HCT116 (cell line): ENCODE data around the gene FSD1L.

Source experiments
- EZH2 ChIP-seq: fragments of 200-600 bp; sonication (generic); IDR thresholded peaks from 2 replicates; pipeline ENCODE4 v1.6.1; 2017; ENCODE audit warnings: antibody characterized with exemption, mixed run types
- POLR2A ChIP-seq: IDR thresholded peaks from 2 replicates; pipeline ENCODE4 v1.7.0; 2011; ENCODE audit warnings: borderline replicate concordance; ENCODE audit not compliant: insufficient read depth, insufficient read length; ENCODE audit errors: extremely low read depth
- POLR2AphosphoS5 ChIP-seq: IDR thresholded peaks from 2 replicates; pipeline ENCODE4 v1.6.1; 2011; ENCODE audit warnings: mild to moderate bottlenecking, low read depth, low read length, moderate library complexity
- YY1 ChIP-seq: IDR thresholded peaks from 2 replicates; pipeline ENCODE4 v1.6.1; 2011; ENCODE audit warnings: low read length, low read depth, moderate library complexity, mild to moderate bottlenecking; ENCODE audit not compliant: insufficient replicate concordance; ENCODE audit errors: extremely low read depth
- TF ChIP-seq, protein P1 (sequence below), 3 experiments: fragments of 200-600 bp in 1 of 3; sonication (generic) in 1 of 3; IDR thresholded peaks in 2 of 3; conservative IDR thresholded peaks in 1 of 3; 2 replicates each; pipeline ENCODE4 v1.5.1; 2012 to 2017; ENCODE audit warnings: low read depth in 2 of 3, low read length in 2 of 3, antibody characterized with exemption in 1 of 3, borderline replicate concordance in 1 of 3, control low read depth in 1 of 3, mild to moderate bottlenecking in 1 of 3, mixed read lengths in 1 of 3, mixed run types in 1 of 3, moderate library complexity in 1 of 3; ENCODE audit not compliant: insufficient read depth in 1 of 3
- TF ChIP-seq, protein P2 (sequence below): IDR thresholded peaks from 2 replicates; pipeline ENCODE4 v1.6.1; 2012
- TF ChIP-seq, protein P3 (sequence below): IDR thresholded peaks from 2 replicates; pipeline ENCODE4 v1.6.1; 2011; ENCODE audit warnings: mild to moderate bottlenecking, low read length, moderate library complexity; ENCODE audit not compliant: insufficient replicate concordance; ENCODE audit errors: extremely low read depth
- TF ChIP-seq, protein P4 (sequence below): IDR thresholded peaks from 2 replicates; pipeline ENCODE4 v1.6.1; 2012

DNA sequence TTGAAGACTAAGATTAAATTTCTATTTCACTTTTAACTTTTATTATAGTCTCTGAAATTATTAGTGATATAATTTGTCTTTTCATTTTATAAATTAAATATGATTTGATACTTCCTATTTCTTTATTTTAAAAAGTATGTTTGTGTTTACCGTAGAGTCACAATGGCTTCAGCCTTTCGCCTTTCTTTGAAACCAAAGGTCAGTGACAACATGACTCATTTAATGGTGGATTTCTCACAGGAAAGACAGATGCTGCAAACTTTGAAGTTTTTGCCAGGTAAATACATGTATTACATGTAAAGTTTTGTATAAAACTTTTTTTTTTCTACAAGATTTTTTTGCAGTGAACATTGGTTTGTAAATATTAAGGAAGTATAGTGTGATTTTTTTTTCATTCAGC, 36.4 kb downstream of the FSD1L start:
- TF ChIP-seq, protein P1, sequence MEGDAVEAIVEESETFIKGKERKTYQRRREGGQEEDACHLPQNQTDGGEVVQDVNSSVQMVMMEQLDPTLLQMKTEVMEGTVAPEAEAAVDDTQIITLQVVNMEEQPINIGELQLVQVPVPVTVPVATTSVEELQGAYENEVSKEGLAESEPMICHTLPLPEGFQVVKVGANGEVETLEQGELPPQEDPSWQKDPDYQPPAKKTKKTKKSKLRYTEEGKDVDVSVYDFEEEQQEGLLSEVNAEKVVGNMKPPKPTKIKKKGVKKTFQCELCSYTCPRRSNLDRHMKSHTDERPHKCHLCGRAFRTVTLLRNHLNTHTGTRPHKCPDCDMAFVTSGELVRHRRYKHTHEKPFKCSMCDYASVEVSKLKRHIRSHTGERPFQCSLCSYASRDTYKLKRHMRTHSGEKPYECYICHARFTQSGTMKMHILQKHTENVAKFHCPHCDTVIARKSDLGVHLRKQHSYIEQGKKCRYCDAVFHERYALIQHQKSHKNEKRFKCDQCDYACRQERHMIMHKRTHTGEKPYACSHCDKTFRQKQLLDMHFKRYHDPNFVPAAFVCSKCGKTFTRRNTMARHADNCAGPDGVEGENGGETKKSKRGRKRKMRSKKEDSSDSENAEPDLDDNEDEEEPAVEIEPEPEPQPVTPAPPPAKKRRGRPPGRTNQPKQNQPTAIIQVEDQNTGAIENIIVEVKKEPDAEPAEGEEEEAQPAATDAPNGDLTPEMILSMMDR (IDR thresholded peaks at IDR 0.05 in 2 of 3, conservative IDR thresholded peaks at IDR 0.05 in 1 of 3; ENCODE audit: borderline replicate concordance in 1 of 3, insufficient read depth in 1 of 3, low read depth in 2 of 3, low read length in 2 of 3), result no peak
- TF ChIP-seq POLR2A (no peak), EZH2 (no peak), YY1 (no peak), POLR2AphosphoS5 (no peak)
- TF ChIP-seq, protein P2, sequence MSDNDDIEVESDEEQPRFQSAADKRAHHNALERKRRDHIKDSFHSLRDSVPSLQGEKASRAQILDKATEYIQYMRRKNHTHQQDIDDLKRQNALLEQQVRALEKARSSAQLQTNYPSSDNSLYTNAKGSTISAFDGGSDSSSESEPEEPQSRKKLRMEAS, result no peak
- TF ChIP-seq, protein P3, sequence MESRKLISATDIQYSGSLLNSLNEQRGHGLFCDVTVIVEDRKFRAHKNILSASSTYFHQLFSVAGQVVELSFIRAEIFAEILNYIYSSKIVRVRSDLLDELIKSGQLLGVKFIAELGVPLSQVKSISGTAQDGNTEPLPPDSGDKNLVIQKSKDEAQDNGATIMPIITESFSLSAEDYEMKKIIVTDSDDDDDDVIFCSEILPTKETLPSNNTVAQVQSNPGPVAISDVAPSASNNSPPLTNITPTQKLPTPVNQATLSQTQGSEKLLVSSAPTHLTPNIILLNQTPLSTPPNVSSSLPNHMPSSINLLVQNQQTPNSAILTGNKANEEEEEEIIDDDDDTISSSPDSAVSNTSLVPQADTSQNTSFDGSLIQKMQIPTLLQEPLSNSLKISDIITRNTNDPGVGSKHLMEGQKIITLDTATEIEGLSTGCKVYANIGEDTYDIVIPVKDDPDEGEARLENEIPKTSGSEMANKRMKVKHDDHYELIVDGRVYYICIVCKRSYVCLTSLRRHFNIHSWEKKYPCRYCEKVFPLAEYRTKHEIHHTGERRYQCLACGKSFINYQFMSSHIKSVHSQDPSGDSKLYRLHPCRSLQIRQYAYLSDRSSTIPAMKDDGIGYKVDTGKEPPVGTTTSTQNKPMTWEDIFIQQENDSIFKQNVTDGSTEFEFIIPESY, result no peak
- TF ChIP-seq, protein P4, sequence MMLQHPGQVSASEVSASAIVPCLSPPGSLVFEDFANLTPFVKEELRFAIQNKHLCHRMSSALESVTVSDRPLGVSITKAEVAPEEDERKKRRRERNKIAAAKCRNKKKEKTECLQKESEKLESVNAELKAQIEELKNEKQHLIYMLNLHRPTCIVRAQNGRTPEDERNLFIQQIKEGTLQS, result no peak
